GM23248 (cell line): ENCODE data around the gene MRPL18.

Source experiments
- EZH2 ChIP-seq: fragments of 200-600 bp; sonication (generic); IDR thresholded peaks from 2 replicates; pipeline ENCODE4 v1.6.1; 2018; ENCODE audit warnings: antibody characterized with exemption, mild to moderate bottlenecking; ENCODE audit not compliant: insufficient read depth, poor library complexity, severe bottlenecking
- EZH2phosphoT487 ChIP-seq: fragments of 200-600 bp; sonication (generic); IDR thresholded peaks from 2 replicates; pipeline ENCODE4 v1.6.1; 2018; ENCODE audit warnings: antibody characterized with exemption, moderate library complexity, mild to moderate bottlenecking, low read depth; ENCODE audit not compliant: insufficient read depth

GRCh38 chr6:159838020-159838744, 47.9 kb downstream of the MRPL18 start:
- TF ChIP-seq EZH2phosphoT487 (no peak), EZH2 (no peak)
